Stimulated activated naive CD8-positive, alpha-beta T cell treated with anti-CD3 and anti-CD28 coated beads, Interleukin-15, Interleukin-2, amounts not matched to agents 100 U/mL and 50 U/mL, for 24 hours (primary cell): ENCODE results near the gene SLC19A1.

ENCODE experiments used
- ATAC-seq: fragments of 150-1000 bp; cut with Tn5 transposase; one replicate; pipeline ENCODE4 v1.10.0; 2021
- DNase-seq: peaks from one replicate; pipeline ENCODE4 v3.0.0; 2021

The SLC19A1 gene

DNA sequence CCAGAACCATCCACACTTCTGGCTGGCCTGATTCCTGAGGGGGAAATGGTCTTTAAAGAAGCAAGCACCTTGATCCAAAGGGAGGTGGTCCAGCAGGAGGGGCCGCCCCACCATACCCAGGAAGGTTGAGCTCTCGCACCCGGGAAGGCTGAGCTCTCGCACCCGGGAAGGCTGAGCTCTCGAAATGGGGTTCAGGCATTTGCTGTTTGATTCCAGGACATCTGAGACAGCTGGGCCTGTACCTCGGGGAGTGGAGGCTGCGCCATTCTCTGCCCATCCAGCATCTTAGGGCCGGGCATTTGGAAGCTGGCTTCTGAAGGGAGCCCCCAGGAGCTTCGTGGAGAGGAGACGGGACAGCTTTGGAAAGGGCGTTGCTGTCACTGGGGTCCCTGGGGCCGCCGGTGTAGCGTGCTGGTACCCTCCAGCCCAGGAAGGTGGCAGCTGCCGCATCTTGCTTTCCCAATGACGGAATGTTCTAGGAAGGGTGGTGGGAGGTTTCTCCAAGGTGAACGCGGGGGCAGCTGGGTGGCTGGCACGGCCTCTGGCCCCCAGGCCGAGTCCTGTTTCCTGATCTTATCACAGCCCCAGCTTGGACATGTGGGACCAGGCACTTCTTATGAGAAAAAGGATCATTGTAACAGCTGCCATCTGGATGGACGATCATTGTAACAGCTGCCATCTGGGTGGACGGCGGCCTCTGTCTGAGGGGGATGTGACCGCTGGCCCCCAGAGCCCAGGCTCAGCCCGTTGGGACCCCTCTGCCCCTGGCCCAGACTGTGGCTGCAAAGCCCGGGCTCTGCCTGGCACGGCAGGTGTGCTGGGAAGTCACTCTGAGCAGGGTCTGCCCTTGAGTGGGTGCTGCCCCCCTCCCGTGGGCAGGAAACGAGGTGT lies 75.7 kb downstream of the SLC19A1 start:
- no peak for DNase-seq
- no peak for ATAC-seq

DNA sequence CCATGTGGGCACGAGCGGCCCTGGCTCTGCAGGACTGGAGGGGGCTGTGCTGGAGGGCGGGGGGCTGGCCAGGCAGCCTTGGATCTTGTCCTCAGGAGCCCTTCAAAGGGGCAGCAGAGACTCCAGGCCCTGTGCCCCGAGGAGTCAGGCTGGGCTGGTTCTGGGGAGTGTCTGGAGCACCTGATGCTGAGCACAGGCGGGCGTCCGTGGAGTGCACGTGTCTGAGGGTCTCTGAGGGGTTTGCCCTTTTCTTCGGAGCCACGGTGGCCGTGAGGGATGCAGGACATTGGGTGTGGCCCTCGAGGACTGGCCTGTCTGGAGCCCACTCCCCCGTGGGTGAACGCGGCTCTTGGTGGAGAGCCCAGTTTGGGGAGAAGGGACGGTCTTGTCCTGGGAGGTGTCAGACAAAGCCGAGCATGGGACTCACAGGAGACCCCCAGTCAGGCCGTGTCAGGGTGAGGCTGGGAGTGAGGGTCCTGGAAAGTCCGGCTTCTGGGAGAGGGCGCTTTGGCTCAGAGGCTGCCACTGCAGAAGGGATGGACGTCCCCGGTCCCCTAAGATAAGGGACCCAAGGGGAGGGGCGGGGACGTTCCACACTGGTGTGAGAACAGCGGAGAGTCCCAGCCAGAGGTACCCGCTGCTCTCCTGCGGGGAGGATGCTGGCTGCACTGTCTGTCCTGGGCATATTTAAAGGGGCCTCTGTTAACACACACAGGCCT lies 76.5 kb downstream of the SLC19A1 start:
- no peak for ATAC-seq
- DNase-seq, result no peak

GRCh38 chr21:45465105-45465504 lies 77.1 kb downstream of the SLC19A1 start:
- no peak for DNase-seq
- ATAC-seq, result no peak

DNA sequence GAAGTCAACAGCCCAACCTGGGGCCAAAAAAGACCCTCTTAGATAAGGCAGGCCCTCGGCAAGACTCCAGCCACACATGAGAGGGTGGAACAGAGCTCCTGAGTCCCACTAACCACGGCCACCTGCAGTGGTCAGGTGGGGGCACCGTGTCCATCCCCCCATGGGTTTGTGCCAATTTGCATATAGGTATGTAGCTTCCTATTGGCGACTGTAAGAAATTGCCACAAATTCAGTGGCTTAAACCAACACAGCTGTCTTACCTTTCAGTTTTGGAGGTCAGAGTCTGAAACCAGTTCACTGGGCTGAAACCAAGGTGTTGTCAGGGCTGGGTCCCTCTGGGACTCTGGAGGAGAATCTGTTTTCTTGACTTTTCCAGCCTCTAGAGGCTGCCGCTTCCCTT lies 77.9 kb downstream of the SLC19A1 start:
- DNase-seq, result no peak
- no peak for ATAC-seq

DNA sequence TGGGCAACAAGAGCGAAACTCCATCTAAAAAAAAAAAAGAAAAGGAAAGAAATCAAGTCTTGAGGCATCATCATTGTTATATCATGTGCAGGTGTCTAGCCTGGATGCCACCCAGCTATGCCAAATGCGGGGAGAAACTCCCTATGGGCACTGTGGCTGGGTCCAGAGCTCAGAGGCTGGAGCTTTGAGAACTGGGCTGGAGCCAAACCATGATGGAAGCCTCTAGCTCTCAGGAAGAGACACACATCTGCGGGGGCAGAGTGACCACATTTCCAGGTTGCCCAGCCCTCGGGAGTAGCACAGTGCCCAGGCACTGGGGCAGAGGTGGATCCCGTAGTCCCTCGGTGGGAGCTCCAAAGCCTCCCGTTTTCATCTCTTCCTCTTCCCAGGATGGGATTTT lies 78.4 kb downstream of the SLC19A1 start:
- ATAC-seq (no peak), DNase-seq (no peak)

DNA sequence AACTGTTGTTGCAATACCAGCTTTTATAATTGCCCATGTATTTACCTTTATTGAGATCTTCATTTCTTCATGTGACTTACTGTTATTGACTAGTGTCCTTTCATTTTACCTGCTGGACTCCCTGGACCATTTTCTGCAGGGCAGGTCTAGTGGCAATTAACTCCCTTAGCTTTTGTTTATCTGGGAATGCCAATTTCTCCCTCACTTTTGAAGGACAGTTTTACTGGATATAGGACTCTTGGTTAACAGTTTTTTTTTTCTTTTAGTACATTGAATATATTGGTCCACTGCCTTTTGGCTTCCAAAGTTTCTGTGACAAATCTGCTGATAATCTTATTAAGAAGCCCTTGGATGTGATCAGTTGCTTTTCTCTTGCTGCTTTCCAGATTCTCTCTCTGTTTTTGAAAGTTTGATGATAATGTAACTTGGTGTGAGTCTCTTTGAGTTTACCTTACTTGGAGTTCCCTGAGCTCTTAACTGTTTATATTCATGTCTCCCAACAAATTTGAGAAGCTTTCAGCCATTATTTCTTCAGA lies 80.4 kb downstream of the SLC19A1 start:
- ATAC-seq, result no peak
- no peak for DNase-seq

DNA sequence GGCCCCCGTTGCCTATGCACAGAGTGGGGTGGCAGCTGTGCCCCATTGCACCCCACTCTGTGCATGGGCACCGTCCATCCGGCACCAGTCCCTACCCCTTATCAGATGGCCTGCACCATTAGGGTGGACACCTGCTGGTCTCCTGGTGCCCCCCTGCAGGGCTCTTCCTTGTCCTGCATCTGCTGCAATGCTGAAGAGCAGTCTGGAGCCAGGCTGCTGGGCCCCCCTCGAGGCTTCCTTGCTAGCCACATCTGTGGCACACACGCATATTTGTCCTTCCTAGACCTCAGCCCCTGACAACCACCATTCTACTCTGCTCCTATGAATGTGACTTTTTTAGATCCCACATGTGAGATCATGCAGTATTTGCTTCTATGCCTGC lies 80.9 kb downstream of the SLC19A1 start:
- ATAC-seq (no peak), DNase-seq (no peak)

- DNase-seq (no peak), ATAC-seq (no peak)
Measured at GRCh38 chr21:45460611-45461368, 81.5 kb downstream of the SLC19A1 start.

GRCh38 chr21:45460011-45460565 lies 82.2 kb downstream of the SLC19A1 start:
- ATAC-seq (no peak), DNase-seq (no peak)

DNA sequence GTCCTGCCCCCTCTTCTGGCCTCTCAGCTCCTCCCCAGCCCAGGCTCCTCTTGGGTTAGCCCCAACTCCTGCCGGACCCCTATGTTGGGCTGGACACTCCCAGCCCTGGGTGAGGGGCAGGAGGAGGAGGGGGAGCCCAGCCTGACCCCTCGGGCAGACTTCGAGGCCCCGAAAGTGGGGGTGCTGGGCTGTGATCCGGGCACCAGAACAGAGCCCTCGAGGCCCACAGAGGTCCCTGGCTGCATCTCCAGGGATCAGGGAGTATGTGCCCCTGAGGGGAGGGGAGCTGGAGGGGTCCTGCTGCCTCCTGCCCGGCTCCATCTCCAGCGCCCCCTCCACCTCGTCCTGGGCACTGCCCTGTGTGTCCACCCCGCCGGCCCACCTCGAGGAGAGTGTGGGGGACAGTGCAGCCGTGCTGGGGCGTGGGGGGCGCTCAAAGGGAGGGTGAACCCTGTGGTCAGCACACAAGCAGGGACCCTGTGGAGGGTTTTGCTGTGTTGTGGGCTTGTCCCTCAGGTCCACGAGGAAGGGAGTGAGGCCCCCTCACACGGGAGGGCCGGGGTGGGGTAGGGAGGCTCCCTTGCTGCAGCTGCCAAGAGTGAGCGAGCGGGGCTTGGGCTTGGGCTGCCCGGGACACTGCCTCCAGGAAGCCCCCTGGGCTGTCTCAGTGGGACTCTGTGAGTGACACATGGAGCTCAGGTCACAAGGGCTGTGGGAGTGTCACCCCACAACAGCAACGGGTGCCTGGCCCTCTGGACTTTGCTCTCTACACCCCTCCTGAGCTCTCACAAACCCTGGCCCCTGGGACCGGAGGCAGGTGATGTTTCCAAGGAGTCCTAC lies 82.8 kb downstream of the SLC19A1 start:
- DNase-seq (no peak), ATAC-seq (no peak)

DNA sequence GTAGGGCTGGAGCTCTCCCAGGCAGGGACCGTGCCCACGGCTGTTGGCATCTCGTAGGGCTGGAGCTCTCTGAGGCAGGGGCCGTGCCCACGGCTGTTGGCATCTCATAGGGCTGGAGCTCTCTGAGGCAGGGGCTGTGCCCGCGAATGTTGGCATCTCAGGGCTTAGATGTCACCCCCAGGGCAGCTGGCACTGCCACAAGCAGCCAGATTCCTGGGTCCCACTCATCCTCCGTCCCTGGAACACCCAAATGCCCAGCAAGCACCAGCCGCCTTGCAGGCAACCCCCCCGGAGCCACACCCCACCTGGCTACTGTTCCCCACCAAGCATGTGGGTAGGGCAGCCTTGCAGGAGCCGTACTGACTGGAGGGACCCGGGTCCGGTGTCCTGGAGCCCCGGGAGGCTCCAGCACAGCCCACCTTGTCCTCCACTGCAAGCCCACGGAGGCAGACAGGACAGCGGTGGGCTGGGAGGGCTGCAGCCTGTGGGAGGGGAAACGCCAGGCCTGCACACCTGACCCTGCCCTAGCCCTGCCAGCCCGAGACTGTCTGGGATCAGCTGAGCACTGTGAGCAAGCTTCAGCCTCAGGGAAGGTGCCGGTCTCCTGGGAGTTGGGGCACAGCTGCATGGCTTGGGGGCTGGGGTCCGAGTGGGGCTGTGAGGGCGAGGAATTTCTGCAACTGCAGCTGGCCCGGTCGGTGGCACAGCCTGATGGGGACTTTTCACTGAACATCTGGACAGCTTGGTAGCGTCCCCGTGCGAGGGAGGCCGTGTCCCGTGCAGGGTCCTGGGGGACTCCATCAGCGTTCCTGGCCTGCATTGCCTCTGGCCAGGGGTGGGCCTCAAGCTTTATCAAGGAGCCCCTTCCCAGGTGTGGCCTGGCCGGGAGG lies 83.7 kb downstream of the SLC19A1 start:
- no peak for ATAC-seq
- no peak for DNase-seq

DNA sequence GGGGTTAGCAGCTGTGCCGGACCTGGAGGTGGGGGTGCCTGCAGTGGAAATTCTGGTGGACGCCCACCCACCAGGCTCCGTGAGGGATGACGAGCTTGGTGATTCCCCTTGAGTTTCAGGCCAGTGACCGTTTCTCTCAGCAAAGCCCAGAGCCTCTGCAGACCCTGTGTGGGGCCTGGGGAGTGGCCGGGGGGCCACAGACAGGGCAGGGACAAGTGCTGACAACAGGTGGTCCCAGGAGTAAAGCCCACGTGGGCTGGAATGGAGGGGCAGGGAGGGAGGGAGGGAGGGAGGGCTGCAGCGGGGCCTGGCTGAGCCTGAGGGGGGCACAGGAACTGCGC lies 84.4 kb downstream of the SLC19A1 start:
- ATAC-seq, result no peak

GRCh38 chr21:45457161-45457831 lies 84.9 kb downstream of the SLC19A1 start:
- ATAC-seq (no peak), DNase-seq (no peak)

More for the DNA sequence above, 84.4 kb downstream of the SLC19A1 start:
- no peak for DNase-seq

- no peak for ATAC-seq
- DNase-seq, result no peak
Measured at GRCh38 chr21:45456584-45457160, 85.6 kb downstream of the SLC19A1 start.

DNA sequence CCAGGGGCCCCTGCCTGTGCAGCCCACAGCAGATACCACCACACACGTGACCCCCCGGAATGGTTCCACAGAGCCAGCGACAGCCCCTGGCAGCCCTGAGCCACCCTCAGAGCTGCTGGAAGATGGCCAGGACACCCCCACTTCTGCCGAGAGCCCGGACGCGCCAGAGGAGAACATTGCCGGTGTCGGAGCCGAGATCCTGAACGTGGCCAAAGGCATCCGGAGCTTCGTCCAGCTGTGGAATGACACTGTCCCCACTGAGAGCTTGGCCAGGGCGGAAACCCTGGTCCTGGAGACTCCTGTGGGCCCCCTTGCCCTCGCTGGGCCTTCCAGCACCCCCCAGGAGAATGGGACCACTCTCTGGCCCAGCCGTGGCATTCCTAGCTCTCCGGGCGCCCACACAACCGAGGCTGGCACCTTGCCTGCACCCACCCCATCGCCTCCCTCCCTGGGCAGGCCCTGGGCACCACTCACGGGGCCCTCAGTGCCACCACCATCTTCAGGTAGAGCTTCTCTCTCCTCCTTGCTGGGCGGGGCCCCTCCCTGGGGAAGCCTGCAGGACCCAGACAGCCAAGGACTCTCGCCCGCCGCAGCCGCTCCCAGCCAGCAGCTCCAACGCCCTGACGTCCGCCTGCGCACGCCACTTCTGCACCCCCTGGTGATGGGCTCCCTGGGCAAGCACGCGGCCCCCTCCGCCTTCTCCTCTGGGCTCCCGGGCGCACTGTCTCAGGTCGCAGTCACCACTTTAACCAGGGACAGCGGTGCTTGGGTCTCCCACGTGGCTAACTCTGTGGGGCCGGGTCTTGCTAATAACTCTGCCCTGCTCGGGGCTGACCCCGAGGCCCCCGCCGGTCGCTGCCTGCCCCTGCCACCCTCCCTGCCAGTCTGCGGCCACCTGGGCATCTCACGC lies 86.3 kb downstream of the SLC19A1 start:
- no peak for ATAC-seq
- DNase-seq, result no peak

- ATAC-seq (no peak), DNase-seq (no peak)
Measured at GRCh38 chr21:45454926-45455673, 87.1 kb downstream of the SLC19A1 start.

GRCh38 chr21:45454060-45454925 lies 87.9 kb downstream of the SLC19A1 start:
- ATAC-seq (no peak), DNase-seq (no peak)
